ENCODE data around the gene DDRGK1. TPM values are rescaled to one million over a fixed set of nuclear protein-coding genes. Genes with fewer than 3 reads are reported as not detected.
"Not testable (repeated sequence)": the region's sequence is repeated elsewhere in the genome, so short reads cannot be mapped to it uniquely, and the experiment has no call there.

DDRGK1 gene
- total RNA-seq, 1 donor from 2014 or later, result 139 TPM

- peak; percentile 37 for DNase-seq (ENCODE audit: low spot score)
These were observed 38.8 kb downstream of the DDRGK1 start for GRCh38 chr20:3165473-3166337.

DNA sequence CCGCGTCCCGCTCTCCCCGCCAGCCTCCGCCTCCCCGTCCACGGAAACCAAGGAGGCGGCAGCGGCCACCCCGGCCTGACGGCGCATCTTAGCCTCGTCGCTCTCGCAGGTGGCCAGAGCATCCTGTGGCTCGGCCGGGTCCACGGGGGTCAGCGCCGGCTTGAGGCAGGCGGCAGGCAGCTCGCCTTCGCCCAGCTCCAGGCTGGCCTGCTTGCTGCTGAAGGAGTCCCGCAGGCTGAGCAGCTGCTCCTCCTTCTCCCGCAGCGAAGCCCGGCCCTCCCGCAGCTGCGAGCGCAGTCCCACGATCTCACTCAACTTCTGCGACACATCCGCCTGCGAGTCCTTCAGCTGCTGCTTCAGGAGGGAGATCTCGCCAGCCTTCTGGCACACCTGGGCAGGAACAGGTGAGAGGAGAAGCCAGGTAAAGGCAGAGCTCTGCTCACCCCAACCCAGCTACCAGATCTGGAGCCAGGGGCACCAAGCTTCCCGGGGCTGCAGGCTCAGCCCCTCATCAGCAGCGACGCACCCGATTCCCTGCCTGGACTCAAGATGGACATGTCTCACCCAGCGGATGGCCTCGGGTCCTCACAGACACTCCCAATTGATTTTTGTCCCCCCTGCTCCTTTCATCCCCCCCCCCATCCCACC is 39.6 kb downstream of the DDRGK1 start:
- DNase-seq (ENCODE audit: low spot score), result no peak

DNA sequence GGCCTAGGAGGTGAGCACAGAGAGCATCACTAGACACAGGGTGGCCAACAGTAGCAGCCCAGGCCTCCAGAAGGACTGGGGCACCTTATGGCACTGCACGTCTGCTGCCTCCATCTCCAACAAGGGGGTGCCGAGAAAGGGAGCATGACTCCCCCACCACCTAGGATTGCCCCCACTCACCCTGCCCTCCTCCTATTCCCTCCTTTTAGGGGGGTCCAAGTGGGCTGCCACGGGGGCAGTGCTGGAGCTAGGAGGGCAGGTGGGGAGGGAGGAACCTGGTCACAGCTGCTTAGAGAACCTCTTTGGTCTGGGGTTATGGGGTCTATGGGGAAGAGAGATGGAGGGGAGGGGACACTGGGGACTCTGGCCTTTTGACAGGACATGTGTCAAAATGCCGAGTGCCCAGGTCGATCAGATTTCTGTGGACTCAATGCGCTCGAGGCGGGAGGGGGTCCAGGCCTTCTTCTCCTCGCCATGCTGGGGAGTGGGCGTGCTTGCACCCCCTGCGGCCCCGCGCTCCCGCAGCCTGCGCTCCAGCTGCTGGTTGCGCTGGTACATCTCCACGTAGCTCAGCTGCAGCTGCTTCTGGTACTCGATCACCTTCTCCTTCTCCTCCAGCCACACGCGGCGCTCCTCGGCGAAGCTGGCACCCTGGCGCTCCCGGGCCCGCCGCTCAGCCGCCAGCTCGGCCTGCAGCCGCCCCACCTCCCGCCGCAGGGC is 40.3 kb downstream of the DDRGK1 start:
- DNase-seq (ENCODE audit: low spot score), result no peak

GRCh38 chr20:3163099-3164042 is 41.1 kb downstream of the DDRGK1 start:
- no peak for DNase-seq (ENCODE audit: low spot score)

DNA sequence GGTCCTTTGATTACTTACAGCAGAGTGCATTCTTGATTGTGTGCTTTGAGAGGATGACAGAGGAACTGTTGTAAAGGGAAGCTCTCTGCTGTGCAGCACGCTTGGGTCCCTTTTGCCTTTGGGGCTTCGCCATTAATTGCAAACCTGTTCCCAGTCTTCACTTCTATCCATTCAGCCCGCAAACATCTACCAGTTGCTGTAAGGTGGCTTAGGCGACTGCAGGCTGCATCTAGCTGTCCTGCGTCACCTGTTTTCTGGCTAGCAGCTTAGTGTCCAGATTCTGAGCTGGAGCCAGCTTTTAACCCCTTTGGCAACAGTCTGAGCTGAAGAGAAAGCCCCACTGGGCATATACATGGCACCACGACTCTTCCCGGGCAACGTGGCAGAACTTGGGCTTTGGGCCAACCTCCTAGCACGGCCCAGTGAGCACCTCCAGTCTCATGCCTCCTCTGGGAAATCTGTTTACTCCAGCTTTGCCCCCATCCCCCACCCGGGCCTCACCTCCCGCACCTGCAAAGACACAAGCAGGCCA is 42.3 kb downstream of the DDRGK1 start:
- DNase-seq (ENCODE audit: low spot score), result no peak

DNA sequence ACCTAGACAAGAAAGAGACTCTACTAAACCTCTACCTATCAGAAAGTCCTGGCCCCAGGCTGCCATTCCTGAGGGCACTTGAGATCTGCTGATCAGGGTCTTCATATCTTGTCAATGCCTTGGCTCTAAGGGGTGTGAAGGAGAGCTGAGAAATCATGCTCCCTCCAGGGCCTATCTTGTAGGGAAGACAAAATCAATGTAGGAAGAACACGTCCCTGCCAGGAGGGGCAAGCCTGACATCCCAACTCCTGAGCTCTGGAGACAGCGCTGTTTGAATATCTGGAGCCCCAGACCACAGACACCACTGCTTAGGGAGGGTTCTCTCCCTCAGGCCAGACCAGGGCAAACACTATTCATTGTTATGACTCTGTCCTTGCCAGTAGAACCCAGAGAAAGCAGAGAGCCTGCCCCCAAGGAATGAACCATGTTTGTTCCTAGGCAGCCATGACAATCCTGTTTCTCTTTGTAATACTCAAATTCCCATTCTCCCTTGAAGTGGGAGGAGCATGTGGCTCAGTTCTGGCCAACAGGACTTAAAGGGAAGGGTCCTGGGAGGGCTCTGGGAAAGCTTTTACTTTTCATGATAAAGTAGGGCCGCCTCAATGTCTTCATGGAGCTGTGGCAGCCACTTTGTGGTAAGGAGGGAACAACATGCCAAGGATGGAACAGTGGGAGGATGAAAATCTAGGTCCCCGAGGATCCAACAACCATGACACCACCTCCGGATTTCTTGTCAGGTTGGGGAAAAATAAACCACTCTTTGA is 43.0 kb downstream of the DDRGK1 start:
- DNase-seq (ENCODE audit: low spot score), result no peak

DNA sequence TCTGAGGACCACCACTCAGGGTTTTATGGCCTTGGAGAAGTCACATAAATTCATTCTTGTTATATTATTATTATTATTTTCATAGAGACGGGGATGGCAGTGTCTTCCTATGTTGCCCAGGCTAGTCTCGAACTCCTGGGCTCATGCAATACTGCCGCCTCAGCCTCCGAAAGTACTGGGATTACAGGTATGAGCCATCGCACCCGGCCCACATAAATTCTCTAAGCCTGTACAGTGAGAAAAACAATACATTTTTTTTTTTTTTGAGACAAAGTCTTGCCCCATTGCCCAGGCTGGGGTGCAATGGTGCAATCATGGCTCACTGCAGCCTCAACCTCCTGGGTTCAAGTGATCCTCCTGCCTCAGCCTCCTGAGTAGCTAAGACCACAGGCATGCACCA is 44.1 kb downstream of the DDRGK1 start:
- no peak for DNase-seq (ENCODE audit: low spot score)

GRCh38 chr20:3158968-3159431 is 45.5 kb downstream of the DDRGK1 start:
- no peak for DNase-seq (ENCODE audit: low spot score)

DNA sequence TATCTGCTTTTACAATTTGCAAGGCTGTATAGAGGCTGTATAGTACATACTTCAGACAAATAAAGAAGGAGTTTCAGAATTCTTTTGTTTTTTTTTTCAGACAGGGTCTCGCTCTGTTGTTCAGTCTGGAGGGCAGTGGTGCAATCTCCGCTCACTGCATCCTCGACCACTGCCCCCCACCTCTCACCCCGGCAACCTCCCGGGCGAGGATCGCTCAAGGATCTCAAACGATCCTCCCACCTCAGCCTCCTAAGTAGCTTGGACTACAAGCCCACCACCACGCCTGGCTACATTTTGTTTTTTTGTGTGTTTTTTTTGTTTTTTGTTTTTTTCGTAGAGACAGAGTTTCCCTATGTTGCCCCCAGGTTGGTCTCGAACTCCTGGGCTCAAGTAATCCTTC is 46.7 kb downstream of the DDRGK1 start:
- no peak for DNase-seq (ENCODE audit: low spot score)

DNA sequence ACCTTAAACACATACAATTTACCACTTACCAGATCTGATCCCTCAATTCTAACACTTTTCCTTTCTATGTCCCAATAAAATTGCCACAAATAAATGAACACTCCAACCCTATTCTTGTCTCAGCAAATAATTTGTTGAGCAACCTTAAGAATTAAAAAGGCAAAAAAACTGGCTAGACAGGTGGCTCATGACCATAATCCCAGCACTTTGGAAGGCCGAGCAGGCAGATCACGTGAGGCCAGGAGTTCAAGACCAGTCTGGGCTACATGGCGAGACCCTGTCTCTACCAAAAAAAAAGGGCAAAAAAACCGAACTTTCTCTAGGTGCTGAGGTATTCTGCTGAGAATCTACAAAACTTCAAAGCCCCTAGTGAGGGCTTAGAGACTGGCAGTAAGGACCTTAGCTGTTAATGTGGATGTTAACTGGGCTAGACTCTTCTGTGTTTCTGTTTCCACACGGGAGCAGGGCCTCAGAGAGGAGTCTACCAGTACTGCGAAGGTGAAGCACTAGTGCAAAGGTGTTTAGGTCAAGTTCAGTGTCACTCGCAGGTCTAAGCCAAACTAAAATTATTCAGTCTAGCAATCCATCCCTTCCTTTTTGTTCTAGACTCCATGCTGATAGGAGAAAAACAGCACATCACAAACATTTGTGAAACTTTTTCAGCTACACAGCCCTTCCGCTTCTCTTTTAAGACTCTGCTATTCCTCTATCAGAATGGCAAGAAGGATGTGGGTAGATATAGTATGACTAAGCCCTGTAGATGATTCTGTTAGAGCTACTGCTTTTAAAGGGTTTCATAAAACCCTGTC is 47.5 kb downstream of the DDRGK1 start:
- no peak for DNase-seq (ENCODE audit: low spot score)

GRCh38 chr20:3152057-3152644 is 52.3 kb downstream of the DDRGK1 start:
- not testable (repeated sequence) for DNase-seq (ENCODE audit: low spot score)

DNA sequence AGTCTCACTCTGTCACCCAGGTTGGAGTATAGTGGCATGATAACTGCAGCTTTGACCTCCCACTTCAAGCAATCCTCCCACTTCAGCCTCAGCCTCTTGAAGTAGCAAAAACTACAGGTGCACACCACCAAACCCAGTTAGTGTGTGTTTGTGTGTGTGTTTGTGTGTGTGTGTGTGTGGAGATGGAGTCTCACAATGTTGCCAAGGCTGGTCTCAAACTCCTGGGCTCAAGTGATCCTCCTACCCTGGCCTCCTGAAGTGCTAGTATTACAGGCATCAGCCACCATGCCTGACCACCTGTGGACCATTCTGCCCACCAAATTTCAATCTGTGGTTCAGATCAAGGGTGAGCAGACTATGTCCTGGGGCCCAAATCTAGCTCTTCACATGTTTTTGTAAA is 53.6 kb downstream of the DDRGK1 start:
- DNase-seq (ENCODE audit: low spot score), result no peak

DNA sequence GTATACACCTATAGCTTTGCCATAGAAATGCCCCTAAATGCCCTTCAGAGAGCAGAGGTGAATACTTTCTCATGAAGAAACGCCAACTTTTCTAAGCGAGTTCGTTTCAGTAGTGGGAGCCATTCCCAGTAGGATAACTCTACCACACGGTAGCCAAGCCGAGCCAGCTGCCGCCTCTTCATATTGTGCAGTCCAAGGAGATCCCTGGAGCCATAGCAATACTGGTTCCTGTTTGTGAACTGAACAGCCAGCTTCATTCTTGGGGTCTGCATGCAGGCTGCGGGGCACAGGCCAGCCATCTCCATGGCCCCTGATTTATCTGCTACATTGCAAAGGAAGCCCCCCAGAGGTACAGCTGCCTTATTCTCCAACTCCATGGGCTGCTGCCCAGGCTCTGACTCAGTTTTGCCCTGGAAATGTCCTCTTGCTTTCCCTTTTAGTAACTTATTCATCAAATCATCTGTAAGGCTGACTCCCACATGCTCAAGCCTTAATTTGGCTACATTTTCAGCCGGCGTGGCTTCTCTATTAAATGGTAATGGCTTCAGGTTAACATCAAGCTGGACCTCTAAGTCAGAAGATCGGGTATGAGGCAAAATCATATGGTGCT is 57.6 kb downstream of the DDRGK1 start:
- DNase-seq (ENCODE audit: low spot score), result no peak

GRCh38 chr20:3141757-3142156 is 62.7 kb downstream of the DDRGK1 start:
- no peak for DNase-seq (ENCODE audit: low spot score)

All from mucosa of gallbladder (tissue), 1 donor.